GM12892 (cell line): ENCODE data around the gene GRID1.

Experiments used
- DNase-seq: peaks from one replicate; pipeline ENCODE4 v3.0.0; 2011; ENCODE audit not compliant: insufficient read length
- FAIRE-seq: peaks from 2 replicates; lab custom pipeline; 2011; peaks lifted over from hg19 to GRCh38; lab: Jason Lieb, UNC
- POLR2A ChIP-seq: IDR thresholded peaks from 2 replicates; pipeline ENCODE4 v1.6.1; 2011; ENCODE audit warnings: low read depth, low read length, control low read depth
- POLR2AphosphoS5 ChIP-seq: IDR thresholded peaks from 2 replicates; pipeline ENCODE4 v1.6.1; 2011; ENCODE audit warnings: low read depth, low read length, control low read depth
- TAF1 ChIP-seq: IDR thresholded peaks from 2 replicates; pipeline ENCODE4 v1.6.1; 2011; ENCODE audit warnings: low read depth, mild to moderate bottlenecking, control low read depth, low read length, borderline replicate concordance

The GRID1 gene

DNA sequence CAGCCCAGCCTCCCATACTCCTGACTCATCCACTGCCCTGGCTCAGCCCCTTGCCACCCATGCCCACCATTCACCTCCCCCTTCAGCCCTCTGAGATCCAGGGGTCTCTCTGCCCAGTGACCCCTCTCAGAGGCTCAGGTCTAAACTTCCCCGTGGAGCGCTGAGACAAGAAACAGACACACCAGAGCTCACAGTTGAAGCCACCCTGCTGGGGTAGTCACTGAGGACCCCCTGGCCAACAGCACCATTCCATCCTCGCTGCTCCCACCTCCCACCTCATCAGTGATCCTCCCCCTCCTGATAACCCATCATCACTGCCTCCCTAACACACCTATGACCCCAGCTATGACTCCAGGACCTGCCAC lies 100.7 kb downstream of the GRID1 start:
- FAIRE-seq (no peak), DNase-seq (no peak)
- no peak for TF ChIP-seq POLR2A
- no peak for TF ChIP-seq POLR2AphosphoS5
- TF ChIP-seq TAF1, result no peak

DNA sequence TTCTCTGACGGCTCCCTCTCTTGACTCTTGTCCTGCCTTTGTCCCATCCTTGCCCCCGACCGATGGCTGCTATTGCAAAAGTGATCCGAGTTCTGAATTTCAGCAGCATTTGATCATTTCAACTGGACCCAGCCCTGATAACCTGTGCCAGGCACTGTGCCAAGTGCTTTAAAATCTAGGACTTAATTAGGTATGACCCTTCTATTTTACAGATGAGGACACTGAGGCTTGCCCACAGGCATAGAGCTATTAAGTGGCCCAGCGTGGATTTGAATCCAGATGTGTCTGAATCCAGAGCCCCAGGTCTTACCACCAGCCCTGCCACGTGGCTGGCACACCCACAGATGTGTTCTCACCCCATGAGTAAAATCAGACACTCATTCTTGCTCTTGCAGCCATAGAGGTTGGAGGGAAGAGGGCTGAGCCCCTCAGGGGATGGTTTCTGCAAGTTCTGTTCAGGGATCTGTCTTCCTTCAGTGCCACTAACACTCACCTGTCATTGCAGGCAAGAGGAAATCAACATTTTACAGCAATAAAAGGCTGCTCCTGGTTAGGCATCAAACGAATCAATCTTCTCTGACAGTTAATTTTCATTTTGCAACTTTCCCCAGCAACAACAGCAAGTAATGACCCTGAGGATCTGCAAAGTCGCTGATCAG lies 101.2 kb downstream of the GRID1 start:
- DNase-seq (no peak), FAIRE-seq (no peak)
- TF ChIP-seq POLR2AphosphoS5 (no peak), POLR2A (no peak), TAF1 (no peak)

DNA sequence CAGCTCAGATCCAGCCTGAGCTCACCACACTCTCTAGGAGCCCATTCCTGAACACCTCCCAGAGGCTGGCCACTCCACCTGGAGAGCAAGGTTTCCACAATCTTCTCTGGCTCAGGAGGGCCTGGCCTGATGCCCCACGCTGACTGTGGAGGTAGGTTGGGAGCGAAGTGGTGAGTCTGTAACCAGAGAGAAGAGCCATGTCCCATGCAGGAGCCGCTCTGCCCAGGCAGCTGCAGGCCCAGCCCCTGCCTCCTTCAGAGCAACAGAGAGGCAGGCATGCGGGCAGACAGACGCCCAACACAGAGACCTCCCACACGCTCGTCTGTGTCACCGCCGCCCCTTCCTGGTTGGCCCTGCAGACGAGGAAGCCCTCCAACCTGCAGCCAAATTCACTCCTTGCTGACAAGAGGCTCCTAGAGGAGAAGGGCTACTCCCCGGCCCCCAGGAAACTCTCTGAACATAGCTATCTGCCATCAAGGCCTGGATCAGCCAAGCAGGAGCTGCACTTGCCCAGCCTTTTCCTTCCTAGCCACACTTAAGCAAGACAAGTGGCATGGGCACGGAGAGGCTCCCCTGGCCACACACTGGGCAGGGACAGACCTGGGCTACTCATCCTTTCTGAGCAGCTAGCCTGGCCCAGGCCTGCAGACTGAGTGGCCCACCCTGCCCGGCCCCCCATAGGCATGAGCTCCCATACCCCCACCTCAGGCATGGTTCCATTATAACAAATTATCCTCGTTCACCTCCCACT lies 101.9 kb downstream of the GRID1 start:
- no peak for TF ChIP-seq POLR2A
- TF ChIP-seq POLR2AphosphoS5, result no peak
- TF ChIP-seq TAF1, result no peak

DNA sequence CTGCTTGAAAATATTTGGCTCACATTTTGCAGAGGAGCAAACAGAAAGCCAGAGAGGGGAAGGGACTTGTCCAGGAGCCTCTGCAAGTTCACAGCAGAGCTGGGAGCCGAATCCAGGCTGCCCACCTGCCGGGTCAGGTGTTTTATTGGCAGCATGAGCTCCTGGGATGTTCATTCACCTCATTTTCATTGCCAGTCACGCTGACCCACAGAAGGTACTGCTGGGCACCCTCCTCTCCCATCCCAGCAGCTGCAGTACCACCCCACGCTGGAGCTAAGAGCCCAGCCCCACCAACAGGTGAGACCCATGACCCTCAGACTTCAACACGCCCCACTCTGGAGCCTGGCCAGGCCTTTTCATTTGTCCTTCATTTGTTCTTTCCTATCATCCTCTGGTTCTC lies 102.7 kb downstream of the GRID1 start:
- TF ChIP-seq POLR2A (no peak), POLR2AphosphoS5 (no peak), TAF1 (no peak)
- DNase-seq (no peak), FAIRE-seq (no peak)

More for the DNA sequence above, 101.9 kb downstream of the GRID1 start:
- DNase-seq, result no peak
- no peak for FAIRE-seq

- TF ChIP-seq POLR2AphosphoS5 (no peak), POLR2A (no peak), TAF1 (no peak)
- DNase-seq (no peak), FAIRE-seq (no peak)
Measured at GRCh38 chr10:86263209-86263608, 103.4 kb downstream of the GRID1 start.

DNA sequence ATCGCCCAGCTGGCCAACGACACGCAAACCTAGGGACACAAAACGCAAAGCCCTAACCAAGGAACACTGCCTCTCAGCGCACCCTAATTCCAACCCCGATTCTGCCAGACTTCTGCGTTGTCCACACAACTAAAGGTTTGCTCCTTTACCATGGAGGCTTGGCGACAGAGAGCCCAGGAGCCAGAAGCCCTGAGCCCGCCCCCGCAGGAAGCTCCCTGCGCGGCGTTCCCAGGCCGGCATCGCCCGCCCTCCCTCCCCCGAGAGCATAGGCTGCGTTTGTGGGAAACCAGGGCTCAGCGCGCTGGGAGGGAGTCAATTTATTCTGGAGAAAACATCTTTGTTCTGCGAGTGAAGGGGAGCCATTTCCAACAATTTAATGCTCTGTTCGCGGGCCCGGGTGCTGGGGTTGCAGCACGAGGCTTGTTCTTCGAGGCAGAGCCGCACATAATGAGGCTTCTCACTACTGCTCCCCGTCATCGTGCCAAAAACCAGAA lies 103.9 kb downstream of the GRID1 start:
- FAIRE-seq (no peak), DNase-seq (no peak)
- no peak for TF ChIP-seq TAF1
- TF ChIP-seq POLR2AphosphoS5, result no peak
- no peak for TF ChIP-seq POLR2A

DNA sequence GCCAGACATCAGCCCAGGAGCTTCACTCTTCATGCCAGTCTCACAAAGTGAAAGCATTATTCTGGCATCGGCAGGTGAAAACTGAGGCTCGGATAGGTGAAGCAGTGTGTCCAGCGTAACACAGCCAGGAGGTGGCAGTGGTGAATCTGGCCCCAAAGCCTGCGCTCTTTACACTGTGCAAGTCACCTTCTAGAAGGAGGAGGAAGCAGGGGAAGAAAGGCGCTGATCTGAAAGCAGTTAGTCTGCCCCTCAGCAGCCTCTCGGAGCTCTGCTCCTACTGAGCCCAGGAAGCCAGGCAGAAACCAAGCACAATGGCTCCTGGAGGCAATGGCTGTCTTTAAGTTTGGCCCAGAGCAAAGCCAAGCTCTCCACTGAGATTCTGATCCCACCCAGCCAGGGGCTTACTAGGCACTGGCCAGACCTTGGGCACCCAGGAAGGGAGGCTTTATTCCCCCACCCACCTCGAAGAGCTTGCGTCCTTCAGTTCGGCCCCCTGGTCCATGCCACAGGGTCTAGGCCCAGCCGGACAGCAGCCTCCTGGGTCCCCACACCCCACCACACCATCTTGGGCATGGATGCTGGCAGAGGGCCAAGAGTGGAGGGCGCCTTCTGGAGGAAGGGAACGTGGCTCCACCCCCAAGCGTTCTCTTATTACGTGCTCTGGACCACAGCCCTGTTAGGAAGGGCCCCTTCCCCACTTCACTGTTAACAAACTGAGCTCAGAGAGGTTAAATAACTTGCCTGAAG lies 104.5 kb downstream of the GRID1 start:
- no peak for FAIRE-seq
- TF ChIP-seq POLR2AphosphoS5 (no peak), POLR2A (no peak), TAF1 (no peak)
- peak; percentile 40 for DNase-seq

- TF ChIP-seq TAF1 (no peak), POLR2A (no peak), POLR2AphosphoS5 (no peak)
- DNase-seq, result no peak
- no peak for FAIRE-seq
Measured at GRCh38 chr10:86261470-86261869, 105.1 kb downstream of the GRID1 start.

GRCh38 chr10:86260564-86260963 lies 106.0 kb downstream of the GRID1 start:
- TF ChIP-seq POLR2AphosphoS5, result no peak
- TF ChIP-seq TAF1, result no peak
- TF ChIP-seq POLR2A, result no peak
- FAIRE-seq (no peak), DNase-seq (no peak)

DNA sequence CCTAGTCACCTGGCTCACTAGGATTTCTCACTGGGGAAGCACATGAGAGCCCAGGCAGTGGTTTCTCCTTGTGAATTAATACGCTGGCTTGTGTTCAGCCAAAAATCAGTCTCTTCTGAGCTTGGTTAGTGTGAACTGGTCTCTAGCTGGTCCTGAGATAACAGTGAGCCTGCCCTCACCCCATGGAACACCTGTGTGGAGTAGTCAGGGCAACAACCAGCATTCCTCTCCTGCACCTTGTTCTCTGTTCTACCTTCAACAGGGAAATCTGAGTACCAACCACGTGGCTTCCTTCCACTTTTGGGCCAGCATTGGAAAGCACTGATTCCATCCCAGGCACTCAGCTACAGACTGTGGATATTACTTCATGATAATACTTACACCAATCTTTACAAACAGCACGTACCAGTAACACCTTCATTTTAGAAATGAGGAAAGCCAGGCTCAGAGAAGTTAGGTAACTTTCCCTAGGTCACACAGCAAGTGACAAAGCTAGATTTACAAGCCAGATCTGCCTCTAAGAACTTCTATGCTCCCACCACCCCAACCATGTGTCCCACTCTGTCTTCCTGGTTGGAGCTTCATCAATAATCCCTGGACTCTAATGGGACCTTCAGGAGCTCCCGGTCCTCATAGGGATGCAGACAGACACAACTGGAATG lies 106.6 kb downstream of the GRID1 start:
- DNase-seq (no peak), FAIRE-seq (no peak)
- TF ChIP-seq POLR2A, result no peak

GRCh38 chr10:86258941-86259340 lies 107.7 kb downstream of the GRID1 start:
- no peak for TF ChIP-seq TAF1
- no peak for TF ChIP-seq POLR2AphosphoS5
- TF ChIP-seq POLR2A, result no peak
- no peak for FAIRE-seq
- no peak for DNase-seq
